Stimulated activated CD8-positive, alpha-beta memory T cell treated with anti-CD3 and anti-CD28 coated beads, Interleukin-15, amount 100 ng/mL, for 48 hours (primary cell): ENCODE data around the gene KCNH6.

Experiments used
- DNase-seq, 2 donors: peaks; one replicate each; pipeline ENCODE4 v3.0.0-alpha.2; 2020; ENCODE audit warnings: low read depth in 2 of 2

Gene KCNH6

DNA sequence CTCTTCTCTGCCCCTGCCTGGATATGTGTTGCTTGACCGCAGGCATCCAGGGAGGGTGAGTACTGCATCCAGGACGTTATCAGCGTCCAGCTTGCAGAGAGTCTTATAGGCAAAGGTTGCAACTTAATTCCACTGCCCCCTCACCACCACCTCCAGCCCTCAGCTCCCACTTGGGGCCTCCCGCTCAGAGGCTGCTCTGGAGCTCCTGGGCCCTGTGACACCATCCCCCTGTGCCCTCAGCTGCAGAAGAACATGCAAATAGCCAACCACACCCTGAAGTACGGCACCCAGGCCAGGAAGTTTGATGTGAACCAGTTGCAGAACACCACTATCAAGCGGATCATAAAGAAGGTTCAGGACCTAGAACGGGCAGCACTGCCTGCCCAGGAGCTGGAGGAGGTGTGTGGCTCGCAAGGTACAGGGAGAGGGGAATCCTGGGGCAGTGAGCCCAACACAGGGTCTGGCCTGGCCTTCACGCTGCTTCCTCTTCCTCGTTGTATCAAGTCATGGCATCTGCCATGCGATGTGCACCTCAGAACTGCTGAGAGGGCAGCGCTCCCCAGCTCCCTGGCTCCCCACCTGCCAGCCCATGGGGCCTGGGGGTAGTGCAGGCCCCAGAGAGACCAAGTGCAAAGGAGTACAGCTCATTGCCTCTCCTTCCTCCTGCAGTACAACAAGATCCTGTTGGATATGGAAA lies 36.7 kb upstream of the KCNH6 start:
- no peak for DNase-seq

DNA sequence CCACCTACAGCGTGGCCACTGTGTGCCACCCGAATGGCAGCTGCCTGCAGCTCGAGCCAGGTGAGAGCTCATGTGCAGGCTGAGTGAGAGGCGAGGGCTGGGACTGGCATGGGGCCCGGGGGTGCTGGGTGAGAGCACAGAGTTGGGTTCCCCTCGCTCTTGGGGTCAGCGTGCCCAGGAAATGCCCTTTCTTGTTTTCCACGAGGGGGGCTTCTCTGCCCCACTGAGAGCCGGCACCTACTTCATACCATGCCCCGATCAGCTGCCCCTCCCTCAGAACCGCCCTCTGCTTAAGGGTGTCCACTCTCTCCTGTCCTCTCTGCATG lies 36.2 kb upstream of the KCNH6 start:
- no peak for DNase-seq

DNA sequence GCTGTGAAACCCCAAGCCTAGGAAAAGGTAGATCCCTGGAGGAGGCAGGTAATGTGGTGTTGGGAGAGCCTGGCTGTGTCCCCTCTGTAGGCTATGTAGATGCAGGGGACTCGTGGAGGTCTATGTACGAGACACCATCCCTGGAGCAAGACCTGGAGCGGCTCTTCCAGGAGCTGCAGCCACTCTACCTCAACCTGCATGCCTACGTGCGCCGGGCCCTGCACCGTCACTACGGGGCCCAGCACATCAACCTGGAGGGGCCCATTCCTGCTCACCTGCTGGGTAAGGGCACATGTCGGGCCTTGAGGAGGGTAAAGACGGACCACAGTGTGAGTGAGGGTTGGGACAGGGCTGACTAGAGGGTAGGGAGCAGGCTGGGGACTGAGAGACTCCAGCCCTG lies 34.3 kb upstream of the KCNH6 start:
- DNase-seq, result no peak

GRCh38 chr17:63489291-63489690 lies 33.9 kb upstream of the KCNH6 start:
- DNase-seq, result no peak

DNA sequence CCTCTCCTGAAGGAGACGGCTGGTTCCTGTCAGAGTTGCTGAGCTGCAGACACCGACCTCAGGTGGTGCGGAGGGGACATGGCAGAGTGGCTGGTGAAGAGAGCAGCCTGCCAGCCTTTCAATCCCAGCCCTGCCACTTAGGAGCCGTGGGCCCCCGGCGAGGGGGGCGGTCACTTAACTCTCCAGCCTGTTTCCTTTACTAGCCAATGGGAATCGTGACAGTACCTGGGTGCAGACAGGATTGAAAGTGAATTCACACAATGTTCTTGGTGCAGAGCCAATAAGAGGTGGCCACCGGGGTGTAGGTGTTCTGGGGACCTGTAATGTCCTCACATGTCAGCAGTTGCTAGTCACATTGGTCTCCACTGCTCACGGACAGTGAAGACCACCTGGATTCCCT lies 32.8 kb upstream of the KCNH6 start:
- no peak for DNase-seq

- DNase-seq, result no peak
These were observed 32.2 kb upstream of the KCNH6 start for GRCh38 chr17:63490858-63491400.

DNA sequence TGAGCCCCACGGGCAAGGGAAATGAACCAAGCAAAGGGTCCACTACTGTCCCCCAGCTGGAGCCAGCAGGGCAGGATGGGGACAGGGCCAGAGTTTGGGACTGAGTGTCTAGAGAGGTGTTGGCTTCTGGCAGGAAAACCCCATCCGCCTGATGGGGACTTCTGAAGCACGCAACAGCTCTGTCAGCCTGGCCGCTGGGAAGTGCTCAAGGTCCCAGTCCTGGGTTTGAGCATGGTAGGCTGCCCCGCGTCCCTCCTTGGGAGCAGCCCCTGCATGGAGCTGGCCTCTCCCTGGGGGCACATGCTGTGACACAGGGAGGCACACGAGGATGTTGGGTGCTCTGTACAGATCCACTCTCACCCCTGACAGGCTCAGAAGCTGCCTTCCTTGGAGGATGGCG lies 31.7 kb upstream of the KCNH6 start:
- DNase-seq, result no peak

GRCh38 chr17:63491977-63492618 lies 31.1 kb upstream of the KCNH6 start:
- no peak for DNase-seq

- DNase-seq, result no peak
These were observed 30.2 kb upstream of the KCNH6 start for GRCh38 chr17:63492940-63493339.

- DNase-seq, result no peak
These were observed 29.7 kb upstream of the KCNH6 start for GRCh38 chr17:63493411-63493810.

DNA sequence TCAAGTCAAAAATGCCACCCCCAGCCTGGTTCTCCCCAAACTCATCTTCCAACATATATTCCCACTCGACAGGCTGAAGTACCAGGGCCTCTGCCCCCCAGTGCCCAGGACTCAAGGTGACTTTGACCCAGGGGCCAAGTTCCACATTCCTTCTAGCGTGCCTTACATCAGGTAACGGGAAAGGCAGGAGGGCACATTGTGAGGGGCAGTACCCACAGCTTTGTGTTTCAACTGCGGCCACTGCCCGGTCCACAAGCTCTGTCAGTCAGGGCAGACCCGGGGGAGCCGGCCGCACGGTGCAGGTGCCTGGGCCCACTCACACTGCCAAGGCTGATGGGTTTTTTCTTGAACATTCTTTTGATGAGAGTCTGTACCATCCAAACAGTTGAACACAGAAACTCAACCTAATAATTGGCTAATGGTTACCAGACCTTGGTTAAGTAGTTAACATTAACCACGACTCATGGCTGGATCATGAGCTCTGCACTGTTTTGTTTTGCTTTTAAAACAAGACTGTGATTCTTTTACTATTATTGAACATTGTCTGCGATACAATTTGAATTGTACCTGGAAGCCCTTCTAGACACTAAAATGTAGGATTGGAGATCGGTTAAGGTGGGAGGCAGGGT lies 28.7 kb upstream of the KCNH6 start:
- no peak for DNase-seq

- no peak for DNase-seq
These were observed 27.7 kb upstream of the KCNH6 start for GRCh38 chr17:63495491-63495890.

DNA sequence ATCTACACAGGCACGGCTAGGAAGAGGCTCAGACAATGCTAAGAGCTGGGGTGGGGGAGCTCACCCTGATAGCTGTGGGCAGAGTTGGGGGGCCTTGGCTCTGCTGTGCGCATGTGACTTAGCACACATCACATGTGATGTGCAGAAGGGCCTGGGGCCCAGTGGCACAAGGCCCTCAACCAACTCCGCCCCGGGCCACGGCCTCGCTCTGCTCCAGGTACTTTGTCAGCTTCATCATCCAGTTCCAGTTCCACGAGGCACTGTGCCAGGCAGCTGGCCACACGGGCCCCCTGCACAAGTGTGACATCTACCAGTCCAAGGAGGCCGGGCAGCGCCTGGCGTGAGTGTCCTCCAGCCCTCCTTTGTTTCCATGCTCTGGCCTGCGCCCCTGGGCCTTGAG lies 27.0 kb upstream of the KCNH6 start:
- DNase-seq, result no peak

DNA sequence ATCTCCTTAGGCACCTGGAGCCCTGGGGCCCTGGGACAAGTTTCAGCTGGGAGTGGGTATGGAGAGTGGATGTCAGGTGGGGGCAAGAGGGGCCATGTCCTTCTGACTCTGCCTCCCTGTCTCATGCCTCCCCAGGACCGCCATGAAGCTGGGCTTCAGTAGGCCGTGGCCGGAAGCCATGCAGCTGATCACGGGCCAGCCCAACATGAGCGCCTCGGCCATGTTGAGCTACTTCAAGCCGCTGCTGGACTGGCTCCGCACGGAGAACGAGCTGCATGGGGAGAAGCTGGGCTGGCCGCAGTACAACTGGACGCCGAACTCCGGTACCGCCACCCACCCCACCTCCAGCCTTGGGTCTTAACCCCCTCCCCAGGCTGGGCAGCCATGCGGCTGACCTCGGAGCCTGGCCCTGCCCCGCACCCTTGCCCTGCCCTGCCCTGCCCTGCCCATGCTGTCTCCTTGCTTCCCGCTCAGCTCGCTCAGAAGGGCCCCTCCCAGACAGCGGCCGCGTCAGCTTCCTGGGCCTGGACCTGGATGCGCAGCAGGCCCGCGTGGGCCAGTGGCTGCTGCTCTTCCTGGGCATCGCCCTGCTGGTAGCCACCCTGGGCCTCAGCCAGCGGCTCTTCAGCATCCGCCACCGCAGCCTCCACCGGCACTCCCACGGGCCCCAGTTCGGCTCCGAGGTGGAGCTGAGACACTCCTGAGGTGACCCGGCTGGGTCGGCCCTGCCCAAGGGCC lies 26.3 kb upstream of the KCNH6 start:
- no peak for DNase-seq

GRCh38 chr17:63497708-63498483 lies 25.3 kb upstream of the KCNH6 start:
- no peak for DNase-seq

DNA sequence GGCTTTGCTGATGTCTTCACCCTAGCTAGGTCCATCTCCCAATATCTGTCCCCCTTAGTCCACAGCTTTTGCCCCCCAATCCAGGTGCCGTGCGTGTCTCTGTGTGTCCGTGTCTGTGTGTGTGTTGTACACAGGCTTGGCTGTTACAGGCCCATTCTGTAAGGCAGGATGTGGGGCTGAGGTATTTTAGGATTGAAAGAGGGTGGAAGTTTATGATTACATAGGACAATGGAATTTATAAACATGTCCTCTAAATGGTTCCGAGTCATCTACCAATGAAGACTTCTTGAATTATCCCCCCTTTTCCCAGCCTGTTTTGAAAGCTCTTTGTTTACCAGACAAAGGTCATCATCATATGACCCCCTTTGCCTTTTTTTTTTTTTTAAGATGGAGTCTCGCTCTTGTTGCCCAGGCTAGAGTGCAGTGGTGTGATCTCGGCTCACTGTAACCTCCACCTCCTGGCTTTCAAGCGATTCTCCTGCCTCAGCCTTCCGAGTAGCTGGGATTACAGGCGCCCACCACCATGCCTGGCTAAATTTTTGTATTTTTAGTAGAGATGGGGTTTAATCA lies 24.4 kb upstream of the KCNH6 start:
- DNase-seq, result no peak

DNA sequence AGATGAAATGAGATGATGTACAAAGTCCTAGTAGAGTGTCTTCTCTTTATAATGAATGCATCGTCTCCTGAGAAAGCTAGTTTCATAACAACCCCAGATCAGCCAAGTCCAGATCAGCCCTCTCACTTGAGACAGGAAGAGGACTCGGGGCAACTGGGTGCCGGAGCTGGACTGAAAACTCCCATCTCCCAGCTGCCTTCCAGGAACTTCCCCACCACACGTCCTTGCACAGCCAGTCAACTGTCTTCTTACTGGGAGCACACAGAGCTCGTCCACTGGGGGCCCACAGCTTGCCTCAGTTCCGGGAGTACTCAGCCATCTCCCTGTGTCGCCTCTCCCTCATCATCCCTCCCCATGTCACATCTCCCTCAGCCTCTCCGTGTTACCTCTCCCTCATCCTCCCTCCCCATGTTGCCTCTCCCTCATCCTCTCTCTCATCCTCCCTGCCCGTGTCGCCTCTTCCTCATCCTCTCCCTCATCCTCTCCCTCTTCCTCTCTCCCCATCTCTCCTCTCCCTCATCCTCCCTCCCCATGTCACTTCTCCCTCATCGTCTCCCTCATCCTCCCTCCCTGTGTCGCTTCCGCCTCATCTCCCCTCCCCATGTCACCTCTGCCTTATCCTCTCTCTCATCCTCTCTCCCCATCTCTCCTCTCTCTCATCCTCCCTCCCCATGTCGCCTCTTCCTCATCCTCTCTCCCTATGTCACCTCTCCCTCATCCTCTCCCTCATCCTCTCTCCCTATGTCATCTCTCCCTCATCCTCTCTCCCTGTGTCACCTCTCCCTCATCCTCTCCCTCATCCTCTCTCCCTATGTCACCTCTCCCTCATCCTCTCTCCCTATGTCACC lies 22.4 kb upstream of the KCNH6 start:
- no peak for DNase-seq

- DNase-seq, result no peak
These were observed 19.8 kb upstream of the KCNH6 start for GRCh38 chr17:63503341-63503705.

DNA sequence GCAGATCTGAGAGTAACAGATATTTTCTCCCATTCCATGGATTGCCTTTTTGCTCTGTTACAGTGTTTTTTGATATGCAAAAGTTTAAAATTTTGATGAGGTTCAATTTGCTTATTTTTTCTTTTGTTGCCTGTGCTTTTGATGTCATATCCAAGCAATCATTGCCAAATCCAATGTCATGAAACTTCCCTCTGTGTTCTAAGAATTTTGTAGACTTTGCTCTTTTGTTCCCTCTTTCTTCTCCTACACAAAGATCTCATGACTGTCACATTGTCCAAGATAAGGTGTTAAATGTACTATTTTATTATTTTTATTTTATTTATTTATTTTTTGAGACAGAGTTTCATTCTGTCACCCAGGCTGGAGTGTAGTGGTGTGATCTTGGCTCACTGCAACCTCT lies 18.9 kb upstream of the KCNH6 start:
- no peak for DNase-seq

DNA sequence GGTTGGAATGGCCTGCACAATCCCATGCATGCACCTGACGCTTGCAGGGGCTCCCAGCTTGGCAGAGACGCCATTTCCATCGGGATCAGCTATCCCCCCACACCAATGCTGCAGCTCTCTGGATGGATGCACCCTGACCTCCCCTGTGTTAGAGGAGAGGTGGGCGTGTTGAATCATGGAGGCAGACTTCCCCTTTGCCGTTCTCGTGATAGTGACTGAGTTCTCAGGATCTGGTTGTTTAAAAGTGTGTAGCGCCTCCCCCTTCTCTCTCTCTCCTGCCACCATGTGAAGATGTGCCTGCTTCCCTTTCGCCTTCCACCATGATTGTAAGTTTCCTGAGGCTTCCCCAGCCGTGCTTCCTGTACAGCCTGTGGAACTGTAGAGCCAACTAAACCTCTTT lies 17.8 kb upstream of the KCNH6 start:
- DNase-seq, result no peak

DNA sequence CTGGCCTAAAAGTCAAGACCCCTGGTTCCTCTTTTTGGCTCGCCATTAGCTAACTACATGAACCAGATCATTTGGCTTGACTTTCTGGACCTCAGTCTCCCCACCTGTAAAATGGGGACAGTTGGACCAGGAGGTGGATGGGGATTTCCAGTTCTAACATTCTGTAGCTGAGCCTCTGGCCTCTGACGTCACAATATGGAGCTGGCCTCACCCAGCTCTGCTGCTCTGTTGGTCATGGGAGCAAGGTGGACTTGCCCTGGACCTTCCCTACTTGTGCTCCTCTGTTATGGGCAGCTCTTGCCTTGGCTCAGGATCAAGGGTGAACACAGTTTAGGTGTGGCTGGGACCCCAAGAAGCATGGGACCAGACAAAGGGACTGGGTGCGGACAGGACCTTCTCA lies 16.5 kb upstream of the KCNH6 start:
- DNase-seq, result no peak
